Ovary (tissue), 3 donors: ENCODE measurements around the gene NLRC4.

Source experiments
- CTCF ChIP-seq, 3 donors: fragments of 450-650 bp in 2 of 3; fragments of 200-600 bp in 1 of 3; IDR thresholded peaks; one replicate each; pipeline versions ENCODE4 v1.5.1 to v1.8.0; 2016 to 2022; ENCODE audit warnings: antibody characterized with exemption in 3 of 3, mild to moderate bottlenecking in 1 of 3
- EP300 ChIP-seq: sonication (generic); formaldehyde crosslinking; IDR thresholded peaks from one replicate; pipeline ENCODE4 v1.6.1; 2017; ENCODE audit warnings: antibody characterized with exemption
- POLR2A ChIP-seq: fragments of 450-650 bp; IDR thresholded peaks from one replicate; pipeline ENCODE4 v1.6.1; 2017; ENCODE audit warnings: antibody characterized with exemption, mild to moderate bottlenecking, moderate library complexity
- donor health status: DM: no; HTN: no; CAD: no.

- no peak for TF ChIP-seq EP300
- TF ChIP-seq CTCF (IDR thresholded peaks at IDR 0.05): no peak
- no peak for TF ChIP-seq POLR2A
Measured at GRCh38 chr2:32250290-32250689, 14.4 kb downstream of the NLRC4 start.
